Eye (tissue), 1 donor: ENCODE data around the gene DNAJC7.
A peak's percentile ranks its signal among the peaks of the same experiment; 100 is the strongest.
"Not testable (repeated sequence)": the region's sequence is repeated elsewhere in the genome, so short reads cannot be mapped to it uniquely, and the experiment has no call there.

Experiments used
- DNase-seq: peaks from one replicate; pipeline ENCODE4 v3.0.0-alpha.2; 2015

DNAJC7 gene

GRCh38 chr17:42040818-42041217 lies 23.6 kb upstream of the DNAJC7 start:
- DNase-seq = no peak

- no peak for DNase-seq
Observed at GRCh38 chr17:42039794-42040763, 22.8 kb upstream of the DNAJC7 start.

- no peak for DNase-seq
Observed at GRCh38 chr17:42038221-42038973, 21.2 kb upstream of the DNAJC7 start.

- no peak for DNase-seq
Observed at GRCh38 chr17:42034059-42034458, 16.8 kb upstream of the DNAJC7 start.

GRCh38 chr17:42031584-42031983 lies 14.3 kb upstream of the DNAJC7 start:
- DNase-seq = no peak

GRCh38 chr17:42028791-42029127 lies 11.5 kb upstream of the DNAJC7 start:
- no peak for DNase-seq

- peak; percentile 44 for DNase-seq
Observed at GRCh38 chr17:42027961-42028790, 10.9 kb upstream of the DNAJC7 start.

- no peak for DNase-seq
Observed at GRCh38 chr17:42027590-42027889, 10.3 kb upstream of the DNAJC7 start.

- peak; percentile 67 for DNase-seq
Observed at GRCh38 chr17:42026857-42027589, 9.8 kb upstream of the DNAJC7 start.

GRCh38 chr17:42025936-42026335 lies 8.7 kb upstream of the DNAJC7 start:
- no peak for DNase-seq

GRCh38 chr17:42025191-42025579 lies 7.9 kb upstream of the DNAJC7 start:
- no peak for DNase-seq

GRCh38 chr17:42023524-42024349 lies 6.5 kb upstream of the DNAJC7 start:
- DNase-seq = no peak

- DNase-seq = not testable (repeated sequence)
Observed at GRCh38 chr17:42020845-42021244, 3.6 kb upstream of the DNAJC7 start.

- peak; percentile 94 for DNase-seq
Observed at GRCh38 chr17:42019509-42020404, 2.5 kb upstream of the DNAJC7 start, which contains the start of gene NKIRAS2. NKIRAS2 (plus strand) TSS chr17:42020090; CDS start chr17:42021578, 1,488 bp downstream.

GRCh38 chr17:42018988-42019387 lies 1.7 kb upstream of the DNAJC7 start:
- no peak for DNase-seq

GRCh38 chr17:42018339-42018738 lies 1.1 kb upstream of the DNAJC7 start:
- DNase-seq = no peak

GRCh38 chr17:42017866-42018200 lies 594 bp upstream of the DNAJC7 start:
- DNase-seq = no peak

GRCh38 chr17:42016411-42016831 lies 818 bp downstream of the DNAJC7 start:
- DNase-seq = no peak

GRCh38 chr17:42013740-42014139 lies 3.5 kb downstream of the DNAJC7 start:
- DNase-seq = not testable (repeated sequence)

- DNase-seq = not testable (repeated sequence)
Observed at GRCh38 chr17:42012363-42012762, 4.9 kb downstream of the DNAJC7 start.
